IPS-15b (cell line): ENCODE data around the gene CCL19.

Source experiments
- H3K27me3 ChIP-seq: one replicate; pipeline ENCODE4 v1.6.1; 2013; ENCODE audit warnings: low read length; ENCODE audit not compliant: control insufficient read depth, insufficient read depth
- H3K36me3 ChIP-seq: one replicate; pipeline ENCODE4 v1.6.1; 2013; ENCODE audit warnings: low read length; ENCODE audit not compliant: control insufficient read depth, insufficient read depth
- H3K4me1 ChIP-seq: one replicate; pipeline ENCODE4 v1.6.1; 2013; ENCODE audit warnings: mild to moderate bottlenecking, low read length; ENCODE audit not compliant: control insufficient read depth, insufficient read depth
- H3K4me3 ChIP-seq: one replicate; pipeline ENCODE4 v1.5.1; 2013; ENCODE audit warnings: low read depth, low read length
- H3K9ac ChIP-seq: one replicate; pipeline ENCODE4 v1.6.1; 2013; ENCODE audit warnings: low read depth, mild to moderate bottlenecking, low read length
- H3K9me3 ChIP-seq: one replicate; pipeline ENCODE4 v1.6.1; 2013; ENCODE audit warnings: mild to moderate bottlenecking, low read length; ENCODE audit not compliant: control insufficient read depth, insufficient read depth

The CCL19 gene

GRCh38 chr9:34689512-34689911 lies 1.6 kb downstream of the CCL19 start:
- no peaks in the 10 kb centered on the region for H3K9me3 ChIP-seq
- no peaks in the 10 kb centered on the region for H3K36me3 ChIP-seq
- no peak overlapping the region for H3K9ac ChIP-seq
- no peaks in the 10 kb centered on the region for H3K4me1 ChIP-seq
- H3K4me3 ChIP-seq = no peak overlapping the region
- peaks cover under 1% of the 10 kb centered on the region for H3K27me3 ChIP-seq

- Histone ChIP-seq H3K9me3 (no peaks in the 10 kb centered on the region), H3K4me1 (no peaks in the 10 kb centered on the region), H3K9ac (no peak overlapping the region), H3K27me3 (peaks cover 2% of the 10 kb centered on the region), H3K4me3 (no peak overlapping the region), H3K36me3 (no peaks in the 10 kb centered on the region)
Measured at GRCh38 chr9:34689116-34689470, 2.0 kb downstream of the CCL19 start.

- H3K36me3 ChIP-seq = no peaks in the 10 kb centered on the region
- peaks cover 2% of the 10 kb centered on the region for H3K27me3 ChIP-seq
- H3K9ac ChIP-seq = no peak overlapping the region
- H3K4me3 ChIP-seq = no peak overlapping the region
- no peaks in the 10 kb centered on the region for H3K4me1 ChIP-seq
- H3K9me3 ChIP-seq = no peaks in the 10 kb centered on the region
Measured at GRCh38 chr9:34688329-34689115, 2.6 kb downstream of the CCL19 start.

GRCh38 chr9:34687276-34688030 lies 3.6 kb downstream of the CCL19 start:
- Histone ChIP-seq H3K27me3 (peaks cover 2% of the 10 kb centered on the region), H3K36me3 (no peaks in the 10 kb centered on the region), H3K4me3 (no peak overlapping the region), H3K9ac (no peak overlapping the region), H3K9me3 (no peaks in the 10 kb centered on the region), H3K4me1 (no peaks in the 10 kb centered on the region)

GRCh38 chr9:34686732-34687131 lies 4.3 kb downstream of the CCL19 start:
- Histone ChIP-seq H3K4me3 (no peak overlapping the region), H3K9me3 (no peaks in the 10 kb centered on the region), H3K4me1 (no peaks in the 10 kb centered on the region), H3K36me3 (no peaks in the 10 kb centered on the region), H3K9ac (no peak overlapping the region), H3K27me3 (peaks cover 2% of the 10 kb centered on the region)

- Histone ChIP-seq H3K9me3 (no peaks in the 10 kb centered on the region), H3K27me3 (peaks cover 2% of the 10 kb centered on the region), H3K4me1 (no peaks in the 10 kb centered on the region), H3K36me3 (no peaks in the 10 kb centered on the region), H3K9ac (no peak overlapping the region), H3K4me3 (no peak overlapping the region)
Measured at GRCh38 chr9:34686231-34686630, 4.8 kb downstream of the CCL19 start.

- H3K9me3 ChIP-seq = no peaks in the 10 kb centered on the region
- no peak overlapping the region for H3K9ac ChIP-seq
- no peaks in the 10 kb centered on the region for H3K4me1 ChIP-seq
- H3K27me3 ChIP-seq = peaks cover 2% of the 10 kb centered on the region
- no peaks in the 10 kb centered on the region for H3K36me3 ChIP-seq
- H3K4me3 ChIP-seq = no peak overlapping the region
Measured at GRCh38 chr9:34685591-34685990, 5.5 kb downstream of the CCL19 start.

- Histone ChIP-seq H3K9ac (no peak overlapping the region), H3K36me3 (no peaks in the 10 kb centered on the region), H3K4me3 (no peak overlapping the region), H3K4me1 (no peaks in the 10 kb centered on the region), H3K27me3 (peaks cover 2% of the 10 kb centered on the region), H3K9me3 (no peaks in the 10 kb centered on the region)
Measured at GRCh38 chr9:34684816-34685215, 6.3 kb downstream of the CCL19 start.

- Histone ChIP-seq H3K4me1 (no peaks in the 10 kb centered on the region), H3K27me3 (peaks cover 2% of the 10 kb centered on the region), H3K9ac (no peak overlapping the region), H3K4me3 (no peak overlapping the region), H3K9me3 (no peaks in the 10 kb centered on the region), H3K36me3 (no peaks in the 10 kb centered on the region)
Measured at GRCh38 chr9:34684145-34684544, 6.9 kb downstream of the CCL19 start.

- Histone ChIP-seq H3K9ac (no peak overlapping the region), H3K4me1 (no peaks in the 10 kb centered on the region), H3K27me3 (no peaks in the 10 kb centered on the region), H3K4me3 (no peak overlapping the region), H3K36me3 (no peaks in the 10 kb centered on the region), H3K9me3 (no peaks in the 10 kb centered on the region)
Measured at GRCh38 chr9:34675869-34676268, 15.2 kb downstream of the CCL19 start.

- no peak overlapping the region for H3K9ac ChIP-seq
- no peak overlapping the region for H3K4me3 ChIP-seq
- no peaks in the 10 kb centered on the region for H3K4me1 ChIP-seq
- H3K36me3 ChIP-seq = no peaks in the 10 kb centered on the region
- H3K9me3 ChIP-seq = no peaks in the 10 kb centered on the region
- no peaks in the 10 kb centered on the region for H3K27me3 ChIP-seq
Measured at GRCh38 chr9:34675048-34675714, 15.9 kb downstream of the CCL19 start.

GRCh38 chr9:34674440-34674839 lies 16.6 kb downstream of the CCL19 start:
- H3K9ac ChIP-seq = no peak overlapping the region
- no peaks in the 10 kb centered on the region for H3K36me3 ChIP-seq
- no peaks in the 10 kb centered on the region for H3K27me3 ChIP-seq
- H3K9me3 ChIP-seq = no peaks in the 10 kb centered on the region
- H3K4me3 ChIP-seq = no peak overlapping the region
- H3K4me1 ChIP-seq = no peaks in the 10 kb centered on the region
